Measurements from ENCODE around the gene CIDEA. TPM values are rescaled to one million over a fixed set of nuclear protein-coding genes. Genes with fewer than 3 reads are reported as not detected.

Gene CIDEA
- total and polyA plus RNA-seq, 7 donors: 0.38 to 2.7 (median 0.72) TPM; not detected in 3

GRCh38 chr18:12264864-12265263 lies 10.7 kb downstream of the CIDEA start:
- WGBS, 3 donors: 62 to 66% (median 66%) methylated on average over 2 of the region's 2 CpGs
- Histone ChIP-seq H3K9me3 (no peaks in the 10 kb centered on the region), H3K27ac (no peak overlapping the region), H3K27me3 (ENCODE audit: insufficient read depth in 3 of 3, low read length in 2 of 3) (peaks cover 0 to 9% (median 0%) of the 10 kb centered on the region in 3 donors), H3K4me3 (no peak overlapping the region), H3K36me3 (ENCODE audit: insufficient read depth in 1 of 2, low read depth in 1 of 2) (no peaks in the 10 kb centered on the region), H3K4me1 (no peaks in the 10 kb centered on the region)
- no peak for TF ChIP-seq CTCF (IDR thresholded peaks at IDR 0.05)
- intact Hi-C loops (cut with DNase I): loop anchor here in 1 of 2 donors (5.0 kb wide), 1 partner anchor 1478 kb away; no protein-coding TSS in a partner anchor
- ATAC-seq: no peak
- DNase-seq: no peak

DNA sequence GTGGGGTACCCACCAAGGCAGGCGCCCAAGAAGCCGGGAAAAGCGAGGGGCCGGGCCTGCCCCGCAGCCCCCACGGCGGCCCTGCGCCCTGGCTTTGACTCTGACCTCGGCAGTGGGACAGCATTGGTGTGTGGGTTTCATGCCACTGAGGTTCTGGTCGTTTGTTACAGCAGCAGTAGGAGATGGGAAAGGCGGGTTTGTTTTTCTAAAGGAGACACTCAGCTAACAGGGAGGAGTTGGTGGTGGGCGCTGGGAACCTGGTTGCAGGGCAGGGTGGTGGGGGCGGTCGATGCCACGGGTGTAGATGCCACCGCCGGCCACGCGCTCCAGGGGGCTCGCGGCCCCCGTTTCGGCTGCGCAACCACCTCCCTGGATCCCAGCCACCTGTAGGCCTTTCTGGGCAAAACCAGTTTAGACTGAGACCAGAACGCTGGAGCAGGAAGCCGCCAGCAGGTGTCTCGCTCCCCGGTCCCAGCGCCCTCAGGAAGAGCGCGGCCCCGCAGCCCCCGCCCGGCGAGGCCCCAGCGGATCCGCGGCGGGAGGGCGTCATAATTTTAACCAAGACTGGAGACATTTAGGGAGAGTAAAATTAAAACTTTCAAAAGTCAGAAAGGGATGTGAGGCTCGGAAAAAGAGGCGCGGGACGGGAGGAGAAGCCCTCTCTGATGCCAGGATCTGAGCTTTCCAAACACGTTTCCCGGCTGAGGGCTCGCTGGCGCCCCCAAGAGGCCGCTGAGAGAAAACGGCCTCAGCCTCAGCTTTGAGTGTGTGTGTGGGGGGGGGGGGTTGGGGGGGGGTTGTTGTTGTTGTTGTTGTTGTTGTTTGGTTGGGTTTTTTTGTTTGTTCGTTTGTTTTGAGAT lies 17.4 kb downstream of the CIDEA start:
- peak overlapping the region; percentile 55 for H3K27ac ChIP-seq
- ATAC-seq (peak; percentile 69 to 95 (median 84)), DNase-seq (peak; percentile 81 to 83)
- H3K4me3 ChIP-seq: peak overlapping the region; percentile 63
- H3K4me1 ChIP-seq: no peaks in the 10 kb centered on the region
- no peaks in the 10 kb centered on the region for H3K36me3 ChIP-seq (ENCODE audit: insufficient read depth in 1 of 2, low read depth in 1 of 2)
- no peaks in the 10 kb centered on the region for H3K9me3 ChIP-seq
- peaks cover 0 to 9% (median 1%) of the 10 kb centered on the region in 3 donors for H3K27me3 ChIP-seq (ENCODE audit: insufficient read depth in 3 of 3, low read length in 2 of 3)
- peak; percentile 49 for TF ChIP-seq CTCF (IDR thresholded peaks at IDR 0.05)
- intact Hi-C loops (cut with DNase I): no loop called here
- 16 to 21% (median 20%) methylated on average over 46 to 51 of the region's 51 CpGs for WGBS, 3 donors

GRCh38 chr18:12274793-12275192 lies 20.6 kb downstream of the CIDEA start:
- ATAC-seq: no peak
- TF ChIP-seq CTCF (IDR thresholded peaks at IDR 0.05): no peak
- Histone ChIP-seq H3K4me3 (no peak overlapping the region), H3K27me3 (ENCODE audit: insufficient read depth in 3 of 3, low read length in 2 of 3) (peaks cover 0 to 9% (median 1%) of the 10 kb centered on the region in 3 donors), H3K27ac (no peak overlapping the region), H3K9me3 (no peaks in the 10 kb centered on the region), H3K4me1 (peaks cover 6% of the 10 kb centered on the region), H3K36me3 (ENCODE audit: insufficient read depth in 1 of 2, low read depth in 1 of 2) (no peaks in the 10 kb centered on the region)
- intact Hi-C loops (cut with DNase I): no loop called here
- WGBS, 3 donors: 94 to 98% (median 97%) methylated on average over 4 of the region's 4 CpGs
- DNase-seq: no peak

DNA sequence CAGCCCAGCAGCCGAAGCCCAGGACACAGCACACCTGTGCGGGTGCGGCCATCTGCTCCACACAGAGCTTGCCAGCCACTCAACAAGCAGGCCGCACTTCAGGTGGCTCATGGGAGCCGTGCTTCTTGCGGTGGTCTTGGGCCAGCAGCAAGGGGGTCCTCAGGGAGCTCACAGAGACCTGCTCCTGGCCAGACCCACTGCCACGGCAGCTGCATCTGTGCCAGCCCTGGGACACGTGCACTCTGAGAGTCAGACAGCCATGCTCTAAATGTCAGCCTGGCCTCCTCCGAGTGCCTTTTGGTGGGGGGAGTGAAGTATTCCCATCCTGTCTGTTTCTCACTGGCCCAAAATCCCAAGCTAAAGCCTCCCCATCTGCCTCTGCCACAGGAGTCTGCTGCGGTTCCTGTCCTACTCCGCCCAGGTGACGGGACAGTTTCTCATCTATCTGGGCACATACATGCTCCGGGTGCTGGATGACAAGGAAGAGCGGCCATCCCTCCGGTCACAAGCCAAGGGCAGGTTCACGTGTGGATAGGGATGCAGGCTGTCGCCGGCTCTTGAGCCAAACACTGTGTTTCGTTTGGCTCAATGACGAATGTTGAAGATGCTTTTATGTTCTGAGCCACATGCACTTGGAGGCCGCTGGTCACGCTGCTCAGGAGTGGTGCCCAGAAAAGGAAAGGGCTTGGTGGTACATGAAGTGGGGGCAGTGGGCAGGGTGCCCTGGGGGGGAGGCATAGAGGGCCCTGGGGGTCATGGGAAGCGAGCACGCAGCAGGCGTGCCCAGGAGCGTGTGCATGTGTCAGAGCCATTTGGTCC lies 22.8 kb downstream of the CIDEA start:
- no peak for TF ChIP-seq CTCF (IDR thresholded peaks at IDR 0.05)
- DNase-seq: no peak
- WGBS, 3 donors: 84 to 89% (median 87%) methylated on average over 26 of the region's 26 CpGs
- ATAC-seq: no peak
- Histone ChIP-seq H3K4me3 (no peak overlapping the region), H3K9me3 (no peaks in the 10 kb centered on the region), H3K4me1 (peaks cover 6% of the 10 kb centered on the region), H3K36me3 (ENCODE audit: insufficient read depth in 1 of 2, low read depth in 1 of 2) (no peaks in the 10 kb centered on the region), H3K27me3 (ENCODE audit: insufficient read depth in 3 of 3, low read length in 2 of 3) (peaks cover 0 to 9% (median 1%) of the 10 kb centered on the region in 3 donors), H3K27ac (no peak overlapping the region)
- intact Hi-C loops (cut with DNase I): no loop called here

Data from psoas muscle (tissue), 8 donors.